GM21360 (cell line): ENCODE measurements around the gene FASN.
A peak's percentile ranks its signal among the peaks of the same experiment; 100 is the strongest.

Experiments
- ATAC-seq: cut with Tn5 transposase; IDR thresholded peaks from one replicate; pipeline ENCODE4 v1.9.1; 2021; ENCODE audit warnings: mild to moderate bottlenecking, moderate library complexity; ENCODE audit not compliant: unreplicated experiment

The FASN gene

GRCh38 chr17:82078433-82078832 lies 19.6 kb downstream of the FASN start:
- no peak for ATAC-seq

- ATAC-seq, result no peak
Observed at GRCh38 chr17:82077617-82078358, 20.2 kb downstream of the FASN start.

GRCh38 chr17:82076785-82077591 lies 21.0 kb downstream of the FASN start:
- no peak for ATAC-seq

GRCh38 chr17:82076018-82076784 lies 21.8 kb downstream of the FASN start:
- no peak for ATAC-seq

GRCh38 chr17:82073446-82073845 lies 24.6 kb downstream of the FASN start:
- no peak for ATAC-seq

- ATAC-seq, result no peak
Observed at GRCh38 chr17:82072827-82073226, 25.2 kb downstream of the FASN start.

- no peak for ATAC-seq
Observed at GRCh38 chr17:82070611-82071010, 27.4 kb downstream of the FASN start.

- peak; percentile 75 for ATAC-seq
Observed at GRCh38 chr17:82065638-82066303, 32.3 kb downstream of the FASN start, which contains the start of gene DUS1L. TSS of gene DUS1L (minus strand) at chr17:82065804. CDS start at chr17:82065059, 745 bp downstream.

GRCh38 chr17:82065193-82065637 lies 32.8 kb downstream of the FASN start:
- ATAC-seq, result peak; percentile 38

- no peak for ATAC-seq
Observed at GRCh38 chr17:82064433-82065192, 33.4 kb downstream of the FASN start.

- no peak for ATAC-seq
Observed at GRCh38 chr17:82063424-82064415, 34.3 kb downstream of the FASN start.

GRCh38 chr17:82062984-82063368 lies 35.1 kb downstream of the FASN start:
- ATAC-seq, result no peak

- ATAC-seq, result no peak
Observed at GRCh38 chr17:82062076-82062983, 35.7 kb downstream of the FASN start.

GRCh38 chr17:82061047-82061925 lies 36.8 kb downstream of the FASN start:
- no peak for ATAC-seq

- ATAC-seq, result no peak
Observed at GRCh38 chr17:82060614-82061013, 37.4 kb downstream of the FASN start.

GRCh38 chr17:82060001-82060380 lies 38.0 kb downstream of the FASN start:
- ATAC-seq, result no peak
